Measurements from ENCODE around the gene PRKAR2B. TPM values are rescaled to one million over a fixed set of nuclear protein-coding genes. Genes with fewer than 3 reads are reported as not detected.

The PRKAR2B gene
- total and polyA plus RNA-seq, 4 donors = 3.5 to 15.0 (median 5.8) TPM

GRCh38 chr7:107007007-107007891 is 37.3 kb upstream of the PRKAR2B start:
- H3K9me3 ChIP-seq (ENCODE audit: control insufficient read depth in 4 of 4, insufficient read depth in 3 of 4, low read length in 3 of 4) = no peaks in the 10 kb centered on the region
- H3K36me3 ChIP-seq (ENCODE audit: control insufficient read depth in 4 of 4, insufficient read depth in 4 of 4, low read length in 4 of 4) = no peaks in the 10 kb centered on the region
- H3K9ac ChIP-seq (ENCODE audit: insufficient read depth in 1 of 2, low read length in 2 of 2) = no peak overlapping the region
- H3K4me1 ChIP-seq (ENCODE audit: control insufficient read depth in 5 of 5, insufficient read depth in 5 of 5, low read length in 5 of 5) = peaks cover 0 to 3% (median 0%) of the 10 kb centered on the region in 5 donors
- 60 to 71% methylated on average over 6 of the region's 6 CpGs for WGBS, 2 donors
- no peak overlapping the region for H3K4me3 ChIP-seq
- no peaks in the 10 kb centered on the region for H3K27me3 ChIP-seq (ENCODE audit: control insufficient read depth in 3 of 3, insufficient read depth in 3 of 3, low read length in 2 of 3)
- ATAC-seq (ENCODE audit: insufficient read depth, low FRiP score) = no peak
- peak overlapping the region in 1 of 2 donors; percentile 36 for H3K27ac ChIP-seq (ENCODE audit: low read depth in 1 of 2, low read length in 1 of 2)
- DNase-seq = no peak
- no peak for TF ChIP-seq CTCF (IDR thresholded peaks at IDR 0.05; ENCODE audit: control extremely low read depth, extremely low read depth)

- Histone ChIP-seq H3K36me3 (ENCODE audit: control insufficient read depth in 4 of 4, insufficient read depth in 4 of 4, low read length in 4 of 4) (no peaks in the 10 kb centered on the region), H3K4me3 (no peak overlapping the region), H3K9me3 (ENCODE audit: control insufficient read depth in 4 of 4, insufficient read depth in 3 of 4, low read length in 3 of 4) (no peaks in the 10 kb centered on the region), H3K4me1 (ENCODE audit: control insufficient read depth in 5 of 5, insufficient read depth in 5 of 5, low read length in 5 of 5) (peaks cover 0 to 3% (median 0%) of the 10 kb centered on the region in 5 donors), H3K27me3 (ENCODE audit: control insufficient read depth in 3 of 3, insufficient read depth in 3 of 3, low read length in 2 of 3) (no peaks in the 10 kb centered on the region), H3K9ac (ENCODE audit: insufficient read depth in 1 of 2, low read length in 2 of 2) (no peak overlapping the region), H3K27ac (ENCODE audit: low read depth in 1 of 2, low read length in 1 of 2) (no peak overlapping the region)
- DNase-seq (no peak), ATAC-seq (ENCODE audit: insufficient read depth, low FRiP score) (no peak)
- no peak for TF ChIP-seq CTCF (IDR thresholded peaks at IDR 0.05; ENCODE audit: control extremely low read depth, extremely low read depth)
- WGBS, 2 donors = 44 to 48% methylated on average over 2 of the region's 2 CpGs
Observed at GRCh38 chr7:107007892-107008287, 36.6 kb upstream of the PRKAR2B start.

GRCh38 chr7:107009846-107010203 is 34.7 kb upstream of the PRKAR2B start:
- DNase-seq (no peak), ATAC-seq (ENCODE audit: insufficient read depth, low FRiP score) (no peak)
- Histone ChIP-seq H3K9ac (ENCODE audit: insufficient read depth in 1 of 2, low read length in 2 of 2) (no peak overlapping the region), H3K4me3 (no peak overlapping the region), H3K36me3 (ENCODE audit: control insufficient read depth in 4 of 4, insufficient read depth in 4 of 4, low read length in 4 of 4) (no peaks in the 10 kb centered on the region), H3K27ac (ENCODE audit: low read depth in 1 of 2, low read length in 1 of 2) (no peak overlapping the region), H3K27me3 (ENCODE audit: control insufficient read depth in 3 of 3, insufficient read depth in 3 of 3, low read length in 2 of 3) (no peaks in the 10 kb centered on the region), H3K9me3 (ENCODE audit: control insufficient read depth in 4 of 4, insufficient read depth in 3 of 4, low read length in 3 of 4) (no peaks in the 10 kb centered on the region), H3K4me1 (ENCODE audit: control insufficient read depth in 5 of 5, insufficient read depth in 5 of 5, low read length in 5 of 5) (peaks cover 0 to 3% (median 0%) of the 10 kb centered on the region in 5 donors)
- TF ChIP-seq CTCF (IDR thresholded peaks at IDR 0.05; ENCODE audit: control extremely low read depth, extremely low read depth) = no peak
- WGBS, 2 donors = 88 to 95% methylated on average over 4 of the region's 4 CpGs
